GM21360 (cell line): Measurements from ENCODE around the gene LUZP1.

Source experiments
- ATAC-seq: cut with Tn5 transposase; IDR thresholded peaks from one replicate; pipeline ENCODE4 v1.9.1; 2021; ENCODE audit warnings: mild to moderate bottlenecking, moderate library complexity; ENCODE audit not compliant: unreplicated experiment

Gene LUZP1

GRCh38 chr1:23088027-23088426 is 80.6 kb downstream of the LUZP1 start:
- ATAC-seq: no peak

GRCh38 chr1:23085696-23086095 is 83.0 kb downstream of the LUZP1 start:
- ATAC-seq: no peak

- no peak for ATAC-seq
Measured at GRCh38 chr1:23084880-23085279, 83.8 kb downstream of the LUZP1 start.

GRCh38 chr1:23083714-23084480 is 84.8 kb downstream of the LUZP1 start:
- no peak for ATAC-seq

- ATAC-seq: no peak
Measured at GRCh38 chr1:23081376-23081775, 87.3 kb downstream of the LUZP1 start.

DNA sequence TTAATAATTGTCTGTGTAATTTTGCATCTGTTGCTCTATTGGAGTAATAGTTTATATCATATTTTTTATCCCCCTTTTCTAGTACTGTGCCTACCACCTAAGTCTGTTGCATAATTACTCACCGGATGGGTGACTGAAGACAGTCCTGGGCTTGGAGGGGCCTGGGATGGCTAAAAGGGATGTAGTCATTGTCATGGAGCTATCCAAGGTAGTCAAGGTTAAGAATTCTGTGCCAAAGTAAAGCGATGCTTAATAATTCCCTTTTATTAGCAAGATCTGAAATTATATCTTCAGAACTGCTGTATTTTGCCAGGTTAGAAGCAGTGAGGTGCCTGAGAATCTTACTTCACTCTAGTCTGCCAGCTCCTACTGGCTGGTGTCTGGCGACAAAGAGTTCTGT is 87.8 kb downstream of the LUZP1 start:
- no peak for ATAC-seq

- ATAC-seq: no peak
Measured at GRCh38 chr1:23079025-23079424, 89.6 kb downstream of the LUZP1 start.

GRCh38 chr1:23074012-23074411 is 94.6 kb downstream of the LUZP1 start:
- ATAC-seq: no peak

DNA sequence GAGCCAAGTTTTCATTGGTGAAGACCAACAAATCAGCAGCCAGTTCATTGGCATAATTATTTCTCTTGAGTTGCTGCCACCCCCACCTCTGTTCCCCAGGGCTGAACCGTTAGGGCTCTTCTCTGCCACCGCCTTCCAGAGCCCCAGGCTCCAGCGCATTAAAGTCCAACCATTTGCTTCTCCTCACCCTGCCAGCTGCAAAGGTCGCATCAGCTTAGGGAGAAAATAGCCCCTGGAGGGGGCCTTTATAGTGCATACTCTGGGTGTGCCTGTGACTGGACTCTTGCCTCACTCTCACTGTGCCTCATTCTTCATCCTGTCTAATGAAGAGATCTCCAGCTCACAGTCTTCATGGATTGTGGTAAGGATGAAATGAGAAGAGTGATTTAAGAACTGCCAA is 99.0 kb downstream of the LUZP1 start:
- no peak for ATAC-seq

GRCh38 chr1:23069149-23069548 is 99.5 kb downstream of the LUZP1 start:
- ATAC-seq: no peak

- ATAC-seq: no peak
Measured at GRCh38 chr1:23066075-23066474, 102.6 kb downstream of the LUZP1 start.

DNA sequence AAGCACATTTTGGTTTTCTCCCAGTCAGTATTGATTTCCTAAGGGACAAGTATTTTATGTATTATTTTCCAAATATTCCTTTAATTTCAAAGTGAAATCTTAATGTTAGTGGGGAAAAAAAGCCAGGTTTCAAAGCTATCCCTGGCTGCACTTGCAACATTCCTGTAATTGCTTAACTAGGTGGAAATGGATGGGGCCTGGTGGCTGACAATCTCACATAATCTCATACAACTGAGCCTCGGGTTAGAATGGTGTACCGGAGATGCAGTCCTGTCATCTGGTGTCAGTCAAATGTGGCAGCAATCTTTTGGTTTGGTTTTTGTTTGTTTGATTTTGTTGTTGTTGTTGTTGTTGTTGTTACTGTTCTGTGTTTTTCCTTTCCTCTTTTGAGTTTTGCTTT is 103.3 kb downstream of the LUZP1 start:
- ATAC-seq: no peak

DNA sequence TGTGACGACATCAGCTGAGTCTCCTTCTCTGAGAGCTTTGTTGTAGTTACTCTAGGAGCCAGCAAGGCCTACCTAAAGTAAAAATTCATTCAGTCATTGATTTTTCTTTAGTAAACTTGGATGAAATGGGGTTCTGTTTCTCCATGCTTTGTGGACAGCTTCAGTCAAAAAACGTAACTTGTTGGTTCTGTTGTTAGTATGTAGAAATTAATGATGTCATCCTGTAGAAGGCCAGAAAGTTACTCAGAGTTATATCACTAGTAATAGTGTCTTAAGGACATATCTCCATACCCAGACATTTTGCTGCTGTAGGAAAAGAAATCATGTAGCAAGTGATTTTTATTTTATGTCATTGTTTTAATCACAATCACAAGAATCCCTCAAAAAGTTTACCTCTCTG is 106.4 kb downstream of the LUZP1 start:
- ATAC-seq: no peak

DNA sequence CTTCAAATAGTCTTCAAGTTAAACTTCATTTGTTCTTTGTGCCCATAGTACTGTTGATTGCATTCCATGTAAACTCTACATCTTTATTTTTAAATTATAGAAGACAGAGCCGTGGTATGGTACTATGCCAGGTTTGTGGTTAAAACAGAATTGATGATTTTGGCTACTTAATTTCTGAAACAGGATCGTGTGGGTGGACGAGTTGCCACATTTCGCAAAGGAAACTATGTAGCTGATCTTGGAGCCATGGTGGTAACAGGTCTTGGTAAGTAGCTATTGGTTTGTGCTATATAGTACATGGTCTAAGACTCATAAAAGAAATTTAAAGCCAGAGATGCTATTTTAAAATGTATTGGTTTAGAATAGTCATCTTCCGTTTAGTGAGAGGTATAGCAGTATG is 111.4 kb downstream of the LUZP1 start:
- ATAC-seq: no peak

- no peak for ATAC-seq
Measured at GRCh38 chr1:23051290-23051909, 117.3 kb downstream of the LUZP1 start.

DNA sequence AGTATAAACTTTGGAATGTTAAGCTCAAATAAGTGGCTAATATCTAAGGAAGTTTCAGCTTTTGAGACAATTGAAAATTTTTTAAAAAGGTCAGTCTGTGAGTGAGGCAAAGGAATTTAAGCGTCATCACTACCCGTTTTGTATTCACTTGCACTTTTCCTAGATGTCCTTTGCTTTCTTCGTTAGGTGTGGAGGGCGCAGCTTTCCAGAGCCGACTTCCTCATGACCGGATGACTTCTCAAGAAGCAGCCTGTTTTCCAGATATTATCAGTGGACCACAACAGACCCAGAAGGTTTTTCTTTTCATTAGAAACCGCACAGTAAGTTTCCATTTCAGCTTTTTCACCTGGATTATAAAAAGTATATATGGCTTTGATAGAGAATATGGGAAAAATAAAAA is 118.5 kb downstream of the LUZP1 start:
- no peak for ATAC-seq

DNA sequence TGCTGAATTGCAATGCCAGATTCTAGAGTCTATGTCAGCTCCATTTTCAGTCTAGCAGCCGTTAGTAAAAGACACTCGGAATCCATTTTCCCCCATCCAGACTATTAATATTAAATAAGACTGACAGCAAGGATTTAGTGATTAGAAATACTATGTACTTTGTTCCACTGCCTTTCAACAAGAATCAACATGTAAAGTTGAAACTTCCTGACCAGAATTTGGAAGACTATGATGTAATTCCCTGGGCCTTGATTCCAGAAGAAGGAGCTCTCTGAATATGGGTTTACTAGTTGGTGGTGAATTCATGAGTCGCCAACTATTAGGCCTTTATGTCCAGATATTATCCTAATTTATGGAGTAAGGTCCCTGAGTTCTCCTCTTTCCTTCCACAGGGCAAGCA is 124.6 kb downstream of the LUZP1 start:
- ATAC-seq: no peak

DNA sequence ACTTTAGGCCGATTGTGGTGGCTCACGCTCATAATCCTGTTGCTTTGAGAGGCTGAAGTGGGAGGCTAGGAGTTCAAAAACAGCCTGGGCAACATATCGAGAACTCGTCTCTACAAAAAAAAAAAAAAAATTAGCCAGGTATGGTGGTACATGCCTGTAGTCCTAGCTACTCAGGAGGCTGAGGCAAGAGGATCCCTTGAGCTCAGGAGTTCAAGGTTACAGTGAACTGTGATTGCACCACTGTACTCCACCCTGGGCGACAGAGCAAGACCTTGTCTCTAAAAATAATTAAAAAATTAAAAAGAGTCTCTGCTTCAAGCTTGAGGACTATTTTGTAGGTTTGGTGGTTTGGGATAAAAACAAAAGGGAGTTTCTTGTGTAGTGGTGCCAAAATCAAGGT is 128.1 kb downstream of the LUZP1 start:
- no peak for ATAC-seq

GRCh38 chr1:23039308-23039826 is 129.3 kb downstream of the LUZP1 start:
- no peak for ATAC-seq

GRCh38 chr1:23037081-23037740 is 131.4 kb downstream of the LUZP1 start:
- ATAC-seq: no peak

GRCh38 chr1:23035823-23036452 is 132.7 kb downstream of the LUZP1 start:
- ATAC-seq: no peak
